Adrenal gland (tissue), 12 donors: ENCODE results near the gene NUDT3. TPM values are rescaled to one million over a fixed set of nuclear protein-coding genes. Genes with fewer than 3 reads are reported as not detected.
"Not testable (repeated sequence)": the region's sequence is repeated elsewhere in the genome, so short reads cannot be mapped to it uniquely, and the experiment has no call there.

Source experiments
- DNase-seq, 7 donors: peaks; one replicate each; pipeline ENCODE4 v3.0.0-alpha.2; 2019 to 2020
- H3K27ac ChIP-seq, 5 donors: fragments of 200-600 bp; sonication (generic) in 4 of 5; 1 replicate in 3 of 5; 2 replicates in 2 of 5; pipeline versions ENCODE4 v1.5.1 to v1.8.0; 2016 to 2020; ENCODE audit warnings: mild to moderate bottlenecking in 1 of 5
- H3K27me3 ChIP-seq: fragments of 200-600 bp; 2 replicates; pipeline ENCODE4 v1.8.0; 2021
- H3K36me3 ChIP-seq, 2 donors: fragments of 200-600 bp; replicated peaks in 1 of 2; 1 replicate in 1 of 2; 2 replicates in 1 of 2; pipeline versions ENCODE4 v1.5.1 to v1.8.0; 2018 to 2022
- H3K4me1 ChIP-seq, 2 donors: fragments of 200-600 bp; replicated peaks in 1 of 2; 1 replicate in 1 of 2; 2 replicates in 1 of 2; pipeline versions ENCODE4 v1.5.1 to v1.8.0; 2018 to 2021
- H3K4me3 ChIP-seq, 4 donors: fragments of 200-600 bp; sonication (generic) in 3 of 4; one replicate each; pipeline ENCODE4 v1.5.1; 2016 to 2018
- H3K9me3 ChIP-seq, 3 donors: fragments of 200-600 bp; sonication (generic) in 1 of 3; replicated peaks in 1 of 3; 1 replicate in 2 of 3; 2 replicates in 1 of 3; pipeline versions ENCODE4 v1.5.1 to v1.8.0; 2016 to 2021
- CTCF ChIP-seq, 6 experiments: fragments of 450-650 bp in 4 of 6; fragments of 200-600 bp in 2 of 6; sonication (generic) in 1 of 6; IDR thresholded peaks; 1 replicate in 5 of 6; 2 replicates in 1 of 6; pipeline versions ENCODE4 v1.5.1 to v1.8.0; 2016 to 2021; ENCODE audit warnings: antibody characterized with exemption in 6 of 6, mild to moderate bottlenecking in 2 of 6, moderate library complexity in 1 of 6
- POLR2A ChIP-seq, 2 donors: fragments of 450-650 bp; IDR thresholded peaks; one replicate each; pipeline ENCODE4 v1.6.1; 2017; ENCODE audit warnings: antibody characterized with exemption in 2 of 2, mild to moderate bottlenecking in 2 of 2, moderate library complexity in 1 of 2
- WGBS, 4 donors: extraction: QIAGEN DNeasy Blood & Tissue Kit in 2 of 4; methylation state at CpG; one replicate each; pipeline versions ENCODE4 v1.1.5 to v1.1.7; 2013 to 2017; 5-methylcytosine and 5-hydroxymethylcytosine counted together
- intact Hi-C, 2 donors: fragments of 100-400 bp; cut with DNase I; formaldehyde crosslinking; loops; one replicate each; pipeline versions ENCODE4 v1.14.1 to v1.15.0; 2022 to 2023
- polyA plus RNA-seq, 3 donors: library from polyadenylated mRNA; stranded (reverse); fragments of 200-250 nt in 2 of 3; fragments of 350-450 nt in 1 of 3; fragmentation: Illumina TruSeq in 1 of 3; extraction: RNeasy Lipid Tissue Mini Kit (QIAGEN cat#74804) in 1 of 3; gene quantifications; one replicate each; pipeline ENCODE4 v1.2.3, GENCODE V29; 2013 to 2014
- total RNA-seq, 9 donors: library from RNA; depleted of rRNA in 4 of 9; stranded (reverse); fragments of >200 nt in 4 of 9; fragments of 120-200 nt in 1 of 9; fragmentation: NEBNext Ultra II Directional in 1 of 9; extraction: Animal tissue kit (Norgen Biotek cat#: 25700) in 1 of 9; gene quantifications; one replicate each; pipeline versions ENCODE4 v1.1.0 to v1.2.4, GENCODE V29; 2013 to 2023
- donor health status: healthy with polysubstance abuse.
- donor health status: Bipolar disorder and iron deficiency.
- donor health status: DM: yes; HTN: yes; CAD: no.
- donor health status: DM: no; HTN: no; CAD: no.
- donor health status: DM: no; HTN: no; CAD: no.
- donor health status: DM: yes; HTN: yes; CAD: no.

The NUDT3 gene
- total and polyA plus RNA-seq, 12 donors = 18.2 to 56.3 (median 40.9) TPM

DNA sequence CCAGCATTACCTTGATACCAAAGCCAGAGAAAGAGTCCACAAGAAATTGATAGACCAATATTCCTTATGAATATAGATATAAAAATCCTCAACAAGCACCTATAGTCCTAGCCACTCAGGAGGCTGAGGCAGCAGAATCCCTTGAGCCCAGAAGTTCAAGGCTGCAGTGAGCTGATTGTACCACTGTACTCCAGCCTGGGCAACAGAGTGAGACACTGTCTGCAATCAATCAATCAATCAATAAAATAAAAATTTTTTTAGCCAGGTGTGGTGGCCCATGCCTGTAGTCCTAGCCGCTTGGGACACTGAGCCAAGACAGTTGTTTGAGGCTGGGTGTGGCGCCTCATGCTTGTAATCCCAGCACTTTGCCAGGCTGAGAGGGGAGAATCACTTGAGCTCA, 124.7 kb downstream of the NUDT3 start:
- 96 to 100% (median 100%) methylated on average over 2 of the region's 2 CpGs for WGBS, 4 donors
- no peaks in the 10 kb centered on the region for H3K27me3 ChIP-seq
- no peak for DNase-seq
- no peak overlapping the region for H3K4me3 ChIP-seq
- H3K27ac ChIP-seq = no peak overlapping the region
- intact Hi-C loops = no loop called here
- H3K36me3 ChIP-seq = no peaks in the 10 kb centered on the region
- TF ChIP-seq CTCF (IDR thresholded peaks at IDR 0.05) = no peak
- TF ChIP-seq POLR2A (IDR thresholded peaks at IDR 0.05) = no peak
- H3K9me3 ChIP-seq = no peaks in the 10 kb centered on the region
- H3K4me1 ChIP-seq = no peaks in the 10 kb centered on the region

DNA sequence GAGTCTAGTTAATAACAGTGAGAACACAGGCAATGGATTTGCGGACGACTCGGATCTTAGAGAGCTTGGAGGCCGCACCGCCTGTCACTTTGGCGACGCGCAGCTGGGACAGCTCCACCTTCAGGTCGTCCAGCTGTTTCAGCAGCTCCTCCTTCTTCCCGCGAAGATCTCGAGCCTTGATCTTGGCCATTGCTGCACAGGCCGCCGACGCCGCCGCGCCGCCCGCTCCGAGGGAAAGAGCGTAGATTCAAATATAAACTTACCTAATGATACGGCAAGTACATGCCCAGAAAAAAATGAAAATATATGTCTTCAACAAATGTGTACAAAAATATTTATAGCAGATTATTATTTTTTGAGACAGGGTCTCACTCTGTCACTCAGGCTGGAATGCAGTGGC, 129.0 kb downstream of the NUDT3 start:
- H3K27ac ChIP-seq, H3K4me1 ChIP-seq, DNase-seq, H3K9me3 ChIP-seq, H3K27me3 ChIP-seq, intact Hi-C loops, H3K36me3 ChIP-seq, H3K4me3 ChIP-seq: not testable (repeated sequence)
- 72 to 94% (median 88%) methylated on average over 21 to 23 of the region's 23 CpGs for WGBS, 4 donors

DNA sequence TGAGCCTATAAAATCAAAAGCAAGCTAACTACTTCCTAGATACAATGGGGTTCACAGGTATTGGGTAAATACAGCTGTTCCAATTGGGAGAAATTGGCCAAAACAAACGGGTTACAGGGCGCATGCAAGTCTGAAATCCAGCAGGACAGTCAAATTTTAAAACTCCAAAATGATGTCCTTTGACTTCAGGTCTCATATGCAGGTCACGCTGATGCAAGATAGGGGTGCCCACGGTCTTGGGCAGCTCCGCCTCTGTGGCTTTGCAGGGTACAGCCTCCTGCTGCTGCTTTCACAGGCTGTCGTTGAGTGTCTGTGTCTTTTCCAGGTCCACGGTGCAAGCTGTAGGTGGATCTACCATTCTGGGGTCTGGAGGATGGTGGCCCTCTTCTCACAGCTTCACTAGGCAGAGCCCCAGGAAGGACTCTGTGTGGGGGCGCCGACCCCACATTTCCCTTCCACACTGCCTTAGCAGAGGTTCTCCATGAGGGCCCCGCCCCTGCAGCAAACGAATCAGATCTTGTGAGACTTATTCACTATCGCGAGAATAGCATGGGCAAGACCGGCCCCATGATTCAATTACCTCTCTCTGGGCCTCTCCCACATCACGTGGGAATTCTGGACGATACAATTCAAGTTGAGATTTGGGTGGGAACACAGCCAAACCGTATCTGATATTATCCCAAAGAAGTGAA, 131.7 kb downstream of the NUDT3 start:
- H3K36me3 ChIP-seq = no peaks in the 10 kb centered on the region
- 81 to 87% (median 83%) methylated on average over 14 to 17 of the region's 17 CpGs for WGBS, 4 donors
- H3K27me3 ChIP-seq = no peaks in the 10 kb centered on the region
- peak in 1 of 7 donors; percentile 8 for DNase-seq
- H3K4me3 ChIP-seq = no peak overlapping the region
- no peak for TF ChIP-seq POLR2A (IDR thresholded peaks at IDR 0.05)
- no peak for TF ChIP-seq CTCF (IDR thresholded peaks at IDR 0.05)
- no peak overlapping the region for H3K27ac ChIP-seq
- H3K9me3 ChIP-seq = no peaks in the 10 kb centered on the region
- intact Hi-C loops = no loop called here
- H3K4me1 ChIP-seq = no peaks in the 10 kb centered on the region

- no peaks in the 10 kb centered on the region for H3K9me3 ChIP-seq
- intact Hi-C loops = no loop called here
- TF ChIP-seq POLR2A (IDR thresholded peaks at IDR 0.05) (no peak), CTCF (IDR thresholded peaks at IDR 0.05) (no peak)
- H3K36me3 ChIP-seq = no peaks in the 10 kb centered on the region
- peak in 1 of 7 donors; percentile 9 for DNase-seq
- no peak overlapping the region for H3K4me3 ChIP-seq
- no peaks in the 10 kb centered on the region for H3K27me3 ChIP-seq
- WGBS, 4 donors = 86 to 90% (median 88%) methylated on average over 6 of the region's 6 CpGs
- H3K27ac ChIP-seq = no peak overlapping the region
- H3K4me1 ChIP-seq = no peaks in the 10 kb centered on the region
Measured at GRCh38 chr6:34259529-34260069, 132.9 kb downstream of the NUDT3 start.

DNA sequence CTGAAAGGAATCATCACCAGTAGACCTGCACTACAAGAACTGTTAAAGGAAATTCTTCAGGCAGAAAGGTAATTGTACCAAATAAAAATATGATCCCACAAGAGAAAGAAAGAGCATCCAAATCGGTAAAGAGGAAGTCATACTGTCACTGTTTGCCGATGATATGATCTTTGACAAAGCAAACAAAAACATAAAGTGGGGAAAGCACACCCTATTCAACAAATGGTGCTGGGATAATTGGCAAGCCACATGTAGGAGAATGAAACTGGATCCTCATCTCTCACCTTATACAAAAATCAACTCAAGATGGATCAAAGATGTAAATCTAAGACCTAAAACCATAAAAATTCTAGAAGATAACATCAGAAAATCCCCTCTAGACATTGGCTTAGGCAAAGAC, 140.1 kb downstream of the NUDT3 start:
- DNase-seq, H3K27ac ChIP-seq, intact Hi-C loops, H3K36me3 ChIP-seq, H3K9me3 ChIP-seq, H3K4me3 ChIP-seq, H3K27me3 ChIP-seq: not testable (repeated sequence)
- peaks cover 6 to 12% of the 10 kb centered on the region in 2 donors for H3K4me1 ChIP-seq
- WGBS, 4 donors = 60 to 70% (median 63%) methylated on average over 2 of the region's 2 CpGs
